NB4 (cell line): ENCODE measurements around the gene SIX6.
A peak's percentile ranks its signal among the peaks of the same experiment; 100 is the strongest.
"Not testable (repeated sequence)": the region's sequence is repeated elsewhere in the genome, so short reads cannot be mapped to it uniquely, and the experiment has no call there.

Experiments
- DNase-seq: peaks from one replicate; pipeline ENCODE4 v3.0.0; 2010; ENCODE audit warnings: low read depth
- H3K4me3 ChIP-seq: one replicate; pipeline ENCODE4 v1.5.1; 2011; ENCODE audit warnings: mild to moderate bottlenecking, low read depth, low read length, moderate library complexity
- CTCF ChIP-seq: IDR thresholded peaks from one replicate; pipeline ENCODE4 v1.5.1; 2012; ENCODE audit warnings: low read depth, low read length
- MAX ChIP-seq: IDR thresholded peaks from 2 replicates; pipeline ENCODE4 v1.6.1; 2011; ENCODE audit warnings: low read depth, low read length
- MYC ChIP-seq: IDR thresholded peaks from 2 replicates; pipeline ENCODE4 v1.6.1; 2011; ENCODE audit warnings: low read depth, low read length
- POLR2A ChIP-seq: IDR thresholded peaks from 2 replicates; pipeline ENCODE4 v1.6.1; 2011; ENCODE audit warnings: mild to moderate bottlenecking; ENCODE audit not compliant: insufficient read length; ENCODE audit errors: extremely low read depth

Gene SIX6

GRCh38 chr14:60508707-60509437 is at the start of gene SIX6:
Gene SIX6 (plus strand): TSS chr14:60509146. CDS start chr14:60509399, 253 bp downstream.
- no peak for DNase-seq
- no peak within 1 kb of the TSS for H3K4me3 ChIP-seq
- TF ChIP-seq POLR2A: no peak
- no peak for TF ChIP-seq MYC
- TF ChIP-seq MAX: no peak
- no peak for TF ChIP-seq CTCF

GRCh38 chr14:60480248-60480647 is 28.7 kb upstream of the SIX6 start:
- DNase-seq, H3K4me3 ChIP-seq: not testable (repeated sequence)

GRCh38 chr14:60482743-60483142 is 26.2 kb upstream of the SIX6 start:
- peak; percentile 15 for DNase-seq
- H3K4me3 ChIP-seq: no peak overlapping the region
- TF ChIP-seq MAX: no peak

- TF ChIP-seq MYC: no peak
- no peak for TF ChIP-seq MAX
- no peak for TF ChIP-seq POLR2A
- no peak for TF ChIP-seq CTCF
- no peak for DNase-seq
- peak overlapping the region; percentile 63 for H3K4me3 ChIP-seq
Measured at GRCh38 chr14:60485057-60485597, 23.8 kb upstream of the SIX6 start.

GRCh38 chr14:60485598-60486251 is 23.2 kb upstream of the SIX6 start, which contains the start of gene C14orf39:
Gene C14orf39 (minus strand): TSS chr14:60486063. CDS start chr14:60485078, 985 bp downstream.
- DNase-seq: peak; percentile 73
- no peak for TF ChIP-seq MYC
- TF ChIP-seq POLR2A: no peak
- TF ChIP-seq MAX: no peak
- TF ChIP-seq CTCF: no peak
- H3K4me3 ChIP-seq: peak within 1 kb of the TSS; percentile 63

- TF ChIP-seq MAX: no peak
- TF ChIP-seq MYC: no peak
- no peak for TF ChIP-seq CTCF
- no peak for TF ChIP-seq POLR2A
- no peak overlapping the region for H3K4me3 ChIP-seq
- no peak for DNase-seq
Measured at GRCh38 chr14:60487211-60487610, 21.7 kb upstream of the SIX6 start.
